ENCODE results near the gene ASPHD2. TPM values are rescaled to one million over a fixed set of nuclear protein-coding genes. Genes with fewer than 3 reads are reported as not detected.

ASPHD2 gene
- total RNA-seq, 4 donors from 2014 or later, result 0.49 to 1.7 (median 0.88) TPM; not detected in 1

GRCh38 chr22:26494506-26494905, 65.4 kb downstream of the ASPHD2 start:
- TF ChIP-seq, protein P1, sequence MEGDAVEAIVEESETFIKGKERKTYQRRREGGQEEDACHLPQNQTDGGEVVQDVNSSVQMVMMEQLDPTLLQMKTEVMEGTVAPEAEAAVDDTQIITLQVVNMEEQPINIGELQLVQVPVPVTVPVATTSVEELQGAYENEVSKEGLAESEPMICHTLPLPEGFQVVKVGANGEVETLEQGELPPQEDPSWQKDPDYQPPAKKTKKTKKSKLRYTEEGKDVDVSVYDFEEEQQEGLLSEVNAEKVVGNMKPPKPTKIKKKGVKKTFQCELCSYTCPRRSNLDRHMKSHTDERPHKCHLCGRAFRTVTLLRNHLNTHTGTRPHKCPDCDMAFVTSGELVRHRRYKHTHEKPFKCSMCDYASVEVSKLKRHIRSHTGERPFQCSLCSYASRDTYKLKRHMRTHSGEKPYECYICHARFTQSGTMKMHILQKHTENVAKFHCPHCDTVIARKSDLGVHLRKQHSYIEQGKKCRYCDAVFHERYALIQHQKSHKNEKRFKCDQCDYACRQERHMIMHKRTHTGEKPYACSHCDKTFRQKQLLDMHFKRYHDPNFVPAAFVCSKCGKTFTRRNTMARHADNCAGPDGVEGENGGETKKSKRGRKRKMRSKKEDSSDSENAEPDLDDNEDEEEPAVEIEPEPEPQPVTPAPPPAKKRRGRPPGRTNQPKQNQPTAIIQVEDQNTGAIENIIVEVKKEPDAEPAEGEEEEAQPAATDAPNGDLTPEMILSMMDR (IDR thresholded peaks at IDR 0.05; ENCODE audit: low read depth), result no peak

Small RNA genes lying within 50 kb of the gene (small RNA-seq; reads per million reads assigned to genes)
- gene RNA5SP495, result not detected

Other genes starting within 250 kb of the ASPHD2 start
- 10 to 100 TPM; 29.0 to 32.8 (median 31.6) TPM for gene HPS4, start 54.5 kb downstream of the ASPHD2 start, total RNA-seq
- gene SRRD, start 54.6 kb downstream of the ASPHD2 start, total RNA-seq, result 10 to 100 TPM in 3 of 4 donors, 1 to 10 TPM in 1; 5.8 to 18.3 (median 14.5) TPM
- 10 to 100 TPM; 15.8 to 41.6 (median 18.7) TPM for gene TFIP11, start 83.2 kb downstream of the ASPHD2 start, total RNA-seq
- gene TPST2, start 160.9 kb downstream of the ASPHD2 start, total RNA-seq, result 10 to 100 TPM; 39.1 to 74.6 (median 48.3) TPM
- gene CRYBB1, start 188.8 kb downstream of the ASPHD2 start, total RNA-seq, result 1 to 10 TPM in 2 of 4 donors, under 1 TPM in 2; 0.75 to 3.7 (median 1.0) TPM
- not detected for gene CRYBA4, start 192.7 kb downstream of the ASPHD2 start, total RNA-seq
- 1 to 10 TPM in 2 of 4 donors, under 1 TPM in 2; 0.49 to 1.5 (median 0.93) TPM for gene MIAT, start 228.3 kb downstream of the ASPHD2 start, total RNA-seq